ENCODE results near the gene CDC7. TPM values are rescaled to one million over a fixed set of nuclear protein-coding genes. Genes with fewer than 3 reads are reported as not detected.

Gene CDC7
- polyA plus RNA-seq, 1 donor from 2014 or later: 34.6 TPM

GRCh38 chr1:91564888-91565701, 64.4 kb downstream of the CDC7 start:
- TF ChIP-seq TAF1 (IDR thresholded peaks at IDR 0.05; ENCODE audit: low read depth): no peak
- no peak for TF ChIP-seq EZH2 (IDR thresholded peaks at IDR 0.05; ENCODE audit: borderline replicate concordance, insufficient read depth, low read length, poor library complexity, severe bottlenecking)
- no peak for TF ChIP-seq CTCF (IDR thresholded peaks at IDR 0.05; ENCODE audit: poor library complexity, severe bottlenecking)
- TF ChIP-seq RAD21 (conservative IDR thresholded peaks at IDR 0.05): no peak
- TF ChIP-seq REST (IDR thresholded peaks at IDR 0.05; ENCODE audit: borderline replicate concordance): no peak
- TF ChIP-seq SMC3 (conservative IDR thresholded peaks at IDR 0.05; ENCODE audit: poor library complexity): no peak
- TF ChIP-seq MXI1 (conservative IDR thresholded peaks at IDR 0.05; ENCODE audit: poor library complexity, severe bottlenecking): no peak
- TF ChIP-seq POLR2AphosphoS5 (IDR thresholded peaks at IDR 0.05): no peak
- TF ChIP-seq EP300 (conservative IDR thresholded peaks at IDR 0.05; ENCODE audit: poor library complexity, severe bottlenecking): no peak

GRCh38 chr1:91567583-91567982, 66.9 kb downstream of the CDC7 start:
- Histone ChIP-seq H3F3A (ENCODE audit: insufficient read depth, low read length, poor library complexity, severe bottlenecking) (no peaks in the 10 kb centered on the region), H3K27ac (ENCODE audit: low read length) (no peak overlapping the region), H3K27me3 (ENCODE audit: insufficient read depth, low read depth, low read length) (no peaks in the 10 kb centered on the region), H2AFZ (ENCODE audit: low read depth, low read length) (no peak overlapping the region), H3K9ac (ENCODE audit: low read length) (no peak overlapping the region), H3K9me3 (ENCODE audit: low read length) (no peaks in the 10 kb centered on the region), H3K9me2 (ENCODE audit: insufficient read depth, low read length) (no peaks in the 10 kb centered on the region), H4K20me1 (ENCODE audit: insufficient read depth) (no peaks in the 10 kb centered on the region), H3K4me3 (ENCODE audit: low read length) (no peak overlapping the region), H3K79me2 (replicated peaks; ENCODE audit: insufficient read depth, low read length) (no peaks in the 10 kb centered on the region), H3K4me2 (ENCODE audit: low read length) (no peak overlapping the region), H3K36me3 (ENCODE audit: insufficient read depth, low read length) (no peaks in the 10 kb centered on the region)
- TF ChIP-seq REST (IDR thresholded peaks at IDR 0.05; ENCODE audit: borderline replicate concordance) (no peak), SMC3 (conservative IDR thresholded peaks at IDR 0.05; ENCODE audit: poor library complexity) (no peak), EZH2 (IDR thresholded peaks at IDR 0.05; ENCODE audit: borderline replicate concordance, insufficient read depth, low read length, poor library complexity, severe bottlenecking) (no peak), TAF1 (IDR thresholded peaks at IDR 0.05; ENCODE audit: low read depth) (no peak), EP300 (conservative IDR thresholded peaks at IDR 0.05; ENCODE audit: poor library complexity, severe bottlenecking) (no peak), RAD21 (conservative IDR thresholded peaks at IDR 0.05) (no peak), CTCF (IDR thresholded peaks at IDR 0.05; ENCODE audit: poor library complexity, severe bottlenecking) (no peak), MXI1 (conservative IDR thresholded peaks at IDR 0.05; ENCODE audit: poor library complexity, severe bottlenecking) (no peak), POLR2AphosphoS5 (IDR thresholded peaks at IDR 0.05) (no peak)

More at GRCh38 chr1:91564888-91565701, 64.4 kb downstream of the CDC7 start:
- Histone ChIP-seq H3K9me3 (ENCODE audit: low read length) (peaks cover 3% of the 10 kb centered on the region), H3K4me3 (ENCODE audit: low read length) (no peak overlapping the region), H3K36me3 (ENCODE audit: insufficient read depth, low read length) (no peaks in the 10 kb centered on the region), H3K27me3 (ENCODE audit: insufficient read depth, low read depth, low read length) (no peaks in the 10 kb centered on the region), H2AFZ (ENCODE audit: low read depth, low read length) (no peak overlapping the region), H3K4me2 (ENCODE audit: low read length) (no peak overlapping the region), H3K9me2 (ENCODE audit: insufficient read depth, low read length) (no peaks in the 10 kb centered on the region), H3F3A (ENCODE audit: insufficient read depth, low read length, poor library complexity, severe bottlenecking) (no peaks in the 10 kb centered on the region), H3K27ac (ENCODE audit: low read length) (no peak overlapping the region), H3K9ac (ENCODE audit: low read length) (no peak overlapping the region), H4K20me1 (ENCODE audit: insufficient read depth) (no peaks in the 10 kb centered on the region), H3K79me2 (replicated peaks; ENCODE audit: insufficient read depth, low read length) (no peaks in the 10 kb centered on the region)

Data from neural cell (in vitro differentiated cells).